ENCODE data around the gene CFI. TPM values are rescaled to one million over a fixed set of nuclear protein-coding genes. Genes with fewer than 3 reads are reported as not detected.

Gene CFI
- total and polyA plus RNA-seq, 2 donors from 2014 or later, result 191 to 248 TPM

- intact Hi-C loops (cut with DNase I), result no loop called here
- TF ChIP-seq CTCF (IDR thresholded peaks at IDR 0.05; ENCODE audit: borderline replicate concordance, extremely low read depth, insufficient read depth), result no peak
- Histone ChIP-seq H3K4me1 (ENCODE audit: control insufficient read depth in 2 of 3, insufficient read depth in 2 of 3, low read depth in 1 of 3, low read length in 3 of 3) (peaks cover 0 to 7% (median 3%) of the 10 kb centered on the region in 3 donors), H3K9ac (ENCODE audit: low read length in 3 of 3) (peak within 1 kb of the TSS; percentile 78 to 99 (median 86)), H3K36me3 (ENCODE audit: control insufficient read depth in 2 of 3, insufficient read depth in 3 of 3, low read length in 3 of 3) (peaks cover 4 to 5% (median 4%) of the 10 kb centered on the region in 3 donors), H3K27me3 (ENCODE audit: control insufficient read depth, insufficient read depth, low read length) (no peaks in the 10 kb centered on the region), H3K27ac (ENCODE audit: low read depth in 2 of 2, low read length in 2 of 2) (peak within 1 kb of the TSS; percentile 80 to 91), H3K4me3 (ENCODE audit: low read length in 3 of 3) (peak within 1 kb of the TSS; percentile 98 to 99 (median 99)), H3K9me3 (ENCODE audit: control insufficient read depth in 2 of 3, insufficient read depth in 1 of 3, low read length in 3 of 3) (no peaks in the 10 kb centered on the region)
- DNase-seq, result peak; percentile 95 to 98 (median 96)
- FAIRE-seq, result peak; percentile 86
Observed at GRCh38 chr4:109815151-109816081, 13.6 kb upstream of the CFI start, which contains the start of gene GAR1. Gene GAR1 (plus strand): TSS chr4:109815762. CDS start chr4:109816165, 403 bp downstream.

- DNase-seq (no peak), FAIRE-seq (no peak)
- intact Hi-C loops (cut with DNase I), result no loop called here
- Histone ChIP-seq H3K27me3 (ENCODE audit: control insufficient read depth, insufficient read depth, low read length) (no peaks in the 10 kb centered on the region), H3K4me1 (ENCODE audit: control insufficient read depth in 2 of 3, insufficient read depth in 2 of 3, low read depth in 1 of 3, low read length in 3 of 3) (peaks cover 0 to 3% (median 3%) of the 10 kb centered on the region in 3 donors), H3K9ac (ENCODE audit: low read length in 3 of 3) (no peak overlapping the region), H3K36me3 (ENCODE audit: control insufficient read depth in 2 of 3, insufficient read depth in 3 of 3, low read length in 3 of 3) (no peaks in the 10 kb centered on the region), H3K4me3 (ENCODE audit: low read length in 3 of 3) (no peak overlapping the region), H3K27ac (ENCODE audit: low read depth in 2 of 2, low read length in 2 of 2) (no peak overlapping the region), H3K9me3 (ENCODE audit: control insufficient read depth in 2 of 3, insufficient read depth in 1 of 3, low read length in 3 of 3) (no peaks in the 10 kb centered on the region)
- TF ChIP-seq CTCF (IDR thresholded peaks at IDR 0.05; ENCODE audit: borderline replicate concordance, extremely low read depth, insufficient read depth), result no peak
Observed at GRCh38 chr4:109811707-109812106, 9.9 kb upstream of the CFI start.

- DNase-seq (no peak), FAIRE-seq (no peak)
- Histone ChIP-seq H3K27ac (ENCODE audit: low read depth in 2 of 2, low read length in 2 of 2) (no peak overlapping the region), H3K36me3 (ENCODE audit: control insufficient read depth in 2 of 3, insufficient read depth in 3 of 3, low read length in 3 of 3) (no peaks in the 10 kb centered on the region), H3K4me1 (ENCODE audit: control insufficient read depth in 2 of 3, insufficient read depth in 2 of 3, low read depth in 1 of 3, low read length in 3 of 3) (no peaks in the 10 kb centered on the region), H3K9me3 (ENCODE audit: control insufficient read depth in 2 of 3, insufficient read depth in 1 of 3, low read length in 3 of 3) (no peaks in the 10 kb centered on the region), H3K4me3 (ENCODE audit: low read length in 3 of 3) (no peak overlapping the region), H3K9ac (ENCODE audit: low read length in 3 of 3) (no peak overlapping the region), H3K27me3 (ENCODE audit: control insufficient read depth, insufficient read depth, low read length) (no peaks in the 10 kb centered on the region)
- intact Hi-C loops (cut with DNase I), result no loop called here
- TF ChIP-seq CTCF (IDR thresholded peaks at IDR 0.05; ENCODE audit: borderline replicate concordance, extremely low read depth, insufficient read depth), result no peak
Observed at GRCh38 chr4:109810552-109811387, 9.0 kb upstream of the CFI start.
